ENCODE measurements around the gene ZCCHC14.

Gene ZCCHC14

DNA sequence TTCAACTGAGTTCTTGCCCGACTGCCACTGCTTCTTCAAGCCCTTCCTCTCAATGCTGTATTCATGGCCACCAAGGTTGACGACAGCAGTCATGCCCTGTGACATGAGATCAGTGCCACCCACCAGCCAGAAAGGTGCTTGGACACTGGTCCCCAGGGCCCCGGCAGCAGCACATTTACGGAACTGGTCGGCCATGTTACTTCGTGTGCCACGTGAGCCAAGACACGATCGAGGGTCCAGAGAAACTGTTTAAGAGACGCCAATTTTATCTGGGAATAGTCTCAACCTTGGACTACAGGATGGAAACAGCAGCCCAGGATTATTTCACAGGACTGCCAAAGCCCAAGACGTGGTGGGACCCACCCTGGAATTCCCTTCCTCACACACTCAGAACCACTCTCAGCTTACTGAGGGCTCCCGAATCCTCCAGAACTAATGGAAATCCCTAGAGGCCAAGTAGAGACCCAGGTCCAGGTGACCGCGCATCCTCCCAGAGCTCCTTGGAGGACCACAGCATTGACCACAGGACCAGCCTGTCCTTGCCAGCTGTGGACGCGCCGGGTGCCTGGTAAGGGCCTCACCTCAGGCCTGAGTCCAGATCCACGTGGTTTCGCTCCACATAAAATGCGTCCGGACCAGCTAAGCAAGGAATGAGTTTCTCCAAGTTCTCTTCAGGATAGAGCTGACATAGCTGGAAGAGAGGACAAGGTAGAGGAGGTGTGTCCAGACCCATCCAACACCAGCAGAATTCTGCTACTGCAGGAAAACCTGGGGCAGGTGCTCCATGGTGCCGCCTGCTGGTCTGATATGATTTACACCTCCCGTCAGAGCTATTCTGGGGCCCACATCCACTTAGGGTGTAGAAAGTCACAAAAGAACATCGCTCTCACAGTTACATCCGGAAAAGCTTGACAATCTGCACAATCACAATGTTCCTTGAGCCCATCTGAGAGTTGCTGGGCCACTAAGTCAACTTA lies 72.5 kb downstream of the ZCCHC14 start:
- Histone ChIP-seq H3K4me3 (no peak overlapping the region), H3K27ac (no peak overlapping the region)

DNA sequence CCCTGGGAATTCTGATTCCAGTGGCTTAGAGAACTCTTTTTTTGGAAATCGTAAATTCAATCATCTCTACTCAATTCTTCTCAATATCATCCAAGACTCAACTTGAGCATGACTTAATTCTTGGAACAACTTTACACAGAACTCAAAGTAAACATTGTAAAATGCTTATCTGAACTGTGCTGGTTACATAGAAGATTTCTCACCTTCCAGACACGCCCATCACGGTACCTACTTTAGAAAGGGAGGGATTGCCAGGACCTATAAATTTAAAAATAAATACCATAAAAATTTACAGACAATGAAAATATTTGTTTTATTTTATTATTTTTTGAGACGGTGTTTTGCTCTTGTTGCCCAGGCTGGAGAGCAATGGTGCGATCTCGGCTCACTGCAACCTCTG lies 74.2 kb downstream of the ZCCHC14 start:
- H3K4me3 ChIP-seq = no peak overlapping the region

DNA sequence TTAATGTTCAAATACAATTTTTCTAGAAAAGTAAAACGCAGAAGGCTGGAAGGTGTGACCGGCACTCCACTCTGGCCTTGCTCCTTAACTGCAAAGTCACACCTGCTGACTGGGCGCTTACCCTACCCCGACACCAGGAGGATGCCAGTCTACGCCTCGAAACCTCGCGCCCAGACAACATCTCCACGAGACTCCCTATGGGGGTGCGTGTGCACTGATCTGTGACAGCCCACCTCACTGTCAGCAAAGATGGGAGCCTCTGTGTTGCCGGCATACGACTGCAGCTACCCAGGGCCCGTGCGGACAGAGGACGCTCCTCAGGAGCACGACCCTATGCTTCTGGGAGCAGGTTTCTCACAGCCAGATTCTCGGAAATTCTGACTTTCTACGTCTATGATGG lies 74.6 kb downstream of the ZCCHC14 start:
- Histone ChIP-seq H3K27ac (no peak overlapping the region), H3K4me3 (no peak overlapping the region)

More for the DNA sequence above, 74.2 kb downstream of the ZCCHC14 start:
- H3K27ac ChIP-seq = no peak overlapping the region

- Histone ChIP-seq H3K27ac (no peak overlapping the region), H3K4me3 (no peak overlapping the region)
These were observed 75.3 kb downstream of the ZCCHC14 start for GRCh38 chr16:87417528-87417910.

- no peak overlapping the region for H3K4me3 ChIP-seq
- H3K27ac ChIP-seq = no peak overlapping the region
These were observed 75.8 kb downstream of the ZCCHC14 start for GRCh38 chr16:87416826-87417527.

DNA sequence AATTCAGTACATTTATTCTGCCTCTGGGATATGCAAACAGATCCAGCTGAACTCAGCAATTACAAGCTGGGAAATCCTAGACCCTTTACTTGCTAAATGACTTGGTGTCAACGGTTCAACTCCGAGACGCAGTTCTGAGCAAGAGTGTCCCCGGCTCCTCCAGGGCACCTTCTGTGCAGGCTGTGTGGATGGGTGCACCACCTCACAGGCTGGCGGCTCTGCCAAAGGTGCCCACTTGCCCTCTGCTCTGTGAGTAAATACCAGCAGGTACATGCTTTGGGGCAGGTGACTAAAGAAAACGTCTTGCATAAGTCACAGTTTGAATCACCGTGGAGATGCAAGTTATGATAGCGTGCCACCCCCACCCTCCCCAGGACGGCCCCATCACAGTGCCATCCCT lies 77.4 kb downstream of the ZCCHC14 start:
- H3K4me3 ChIP-seq = no peak overlapping the region
- no peak overlapping the region for H3K27ac ChIP-seq

- Histone ChIP-seq H3K4me3 (no peak overlapping the region), H3K27ac (no peak overlapping the region)
These were observed 78.6 kb downstream of the ZCCHC14 start for GRCh38 chr16:87414251-87414680.

DNA sequence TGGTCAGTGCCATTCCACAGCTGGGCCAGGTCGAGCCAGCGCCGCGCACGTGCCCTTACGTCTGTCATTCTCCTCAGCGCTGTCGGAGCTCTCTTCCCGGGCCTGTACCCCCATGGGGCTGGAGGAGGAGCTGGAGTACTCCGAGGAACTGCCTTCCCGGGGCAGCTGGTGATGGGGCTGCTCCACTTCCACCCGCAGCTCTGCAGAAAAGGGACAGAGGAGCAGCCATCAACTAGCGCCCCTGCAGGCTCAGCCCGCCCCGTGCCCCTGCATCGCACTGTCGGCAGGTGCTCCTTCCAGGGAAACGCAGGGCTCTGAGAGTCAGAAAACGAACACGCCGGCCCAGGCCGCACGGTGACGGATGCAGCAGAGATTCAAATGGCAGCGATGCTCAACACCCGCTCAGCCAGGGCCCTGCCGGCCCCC lies 79.8 kb downstream of the ZCCHC14 start:
- no peak overlapping the region for H3K27ac ChIP-seq
- H3K4me3 ChIP-seq = no peak overlapping the region

- Histone ChIP-seq H3K27ac (no peak overlapping the region), H3K4me3 (no peak overlapping the region)
These were observed 80.3 kb downstream of the ZCCHC14 start for GRCh38 chr16:87412371-87412995.

GRCh38 chr16:87411375-87412271 lies 81.2 kb downstream of the ZCCHC14 start:
- Histone ChIP-seq H3K4me3 (no peak overlapping the region), H3K27ac (no peak overlapping the region)

- no peak overlapping the region for H3K27ac ChIP-seq
- H3K4me3 ChIP-seq = no peak overlapping the region
These were observed 81.9 kb downstream of the ZCCHC14 start for GRCh38 chr16:87410968-87411367.

GRCh38 chr16:87410530-87410929 lies 82.3 kb downstream of the ZCCHC14 start:
- Histone ChIP-seq H3K4me3 (no peak overlapping the region), H3K27ac (no peak overlapping the region)

DNA sequence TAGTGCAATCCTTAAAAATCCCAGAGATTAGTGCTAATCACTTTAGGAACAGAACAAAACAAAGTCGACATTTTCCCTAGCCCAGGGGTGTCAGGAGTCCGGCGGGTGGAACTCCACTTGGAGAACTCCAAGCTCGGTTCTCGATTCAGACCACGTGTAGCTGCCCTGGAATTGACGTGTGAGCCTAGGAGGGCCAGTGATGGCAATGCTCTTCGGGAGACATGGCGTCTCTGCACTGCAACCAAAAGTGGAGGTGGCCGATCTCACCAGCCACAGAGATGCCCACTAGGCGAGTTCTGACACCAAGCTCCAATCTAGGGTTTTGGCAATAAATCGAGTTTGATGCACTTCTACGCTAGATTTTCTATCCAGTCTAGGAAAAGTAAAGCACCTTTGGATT lies 83.0 kb downstream of the ZCCHC14 start:
- no peak overlapping the region for H3K27ac ChIP-seq

GRCh38 chr16:87409153-87409552 lies 83.7 kb downstream of the ZCCHC14 start:
- Histone ChIP-seq H3K27ac (no peak overlapping the region), H3K4me3 (no peak overlapping the region)

More for the DNA sequence above, 83.0 kb downstream of the ZCCHC14 start:
- H3K4me3 ChIP-seq = no peak overlapping the region

DNA sequence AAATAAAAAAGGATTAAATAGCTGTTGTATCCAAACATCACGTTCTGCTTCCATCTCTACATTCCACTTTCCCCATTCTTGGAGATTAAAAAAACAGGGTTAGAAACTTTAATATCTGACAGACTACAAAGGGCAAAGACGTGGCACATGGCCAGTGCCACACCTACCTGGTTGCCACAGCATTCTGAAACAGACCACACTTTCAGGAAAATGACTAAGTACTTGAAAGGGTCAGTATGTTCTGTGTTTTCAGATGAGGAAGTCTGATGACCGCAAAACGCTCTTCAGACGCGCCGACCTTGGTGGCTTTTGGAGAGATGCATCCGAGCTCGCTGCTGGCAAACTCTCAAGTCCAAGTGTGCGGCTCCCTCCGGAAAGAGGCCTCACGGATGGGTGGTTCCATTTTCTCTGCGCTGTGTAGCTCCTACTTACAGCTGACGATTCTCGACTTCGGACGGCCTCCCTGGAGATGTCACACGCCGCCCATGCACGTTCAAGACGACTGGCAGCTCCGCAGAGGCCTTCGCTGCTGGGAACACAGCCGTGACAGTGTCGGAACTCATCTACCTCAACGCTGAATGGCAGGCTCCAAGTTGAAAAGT lies 85.2 kb downstream of the ZCCHC14 start:
- peak overlapping the region in 3 of 21 experiments; percentile 50 to 62 (median 59) for H3K27ac ChIP-seq

DNA sequence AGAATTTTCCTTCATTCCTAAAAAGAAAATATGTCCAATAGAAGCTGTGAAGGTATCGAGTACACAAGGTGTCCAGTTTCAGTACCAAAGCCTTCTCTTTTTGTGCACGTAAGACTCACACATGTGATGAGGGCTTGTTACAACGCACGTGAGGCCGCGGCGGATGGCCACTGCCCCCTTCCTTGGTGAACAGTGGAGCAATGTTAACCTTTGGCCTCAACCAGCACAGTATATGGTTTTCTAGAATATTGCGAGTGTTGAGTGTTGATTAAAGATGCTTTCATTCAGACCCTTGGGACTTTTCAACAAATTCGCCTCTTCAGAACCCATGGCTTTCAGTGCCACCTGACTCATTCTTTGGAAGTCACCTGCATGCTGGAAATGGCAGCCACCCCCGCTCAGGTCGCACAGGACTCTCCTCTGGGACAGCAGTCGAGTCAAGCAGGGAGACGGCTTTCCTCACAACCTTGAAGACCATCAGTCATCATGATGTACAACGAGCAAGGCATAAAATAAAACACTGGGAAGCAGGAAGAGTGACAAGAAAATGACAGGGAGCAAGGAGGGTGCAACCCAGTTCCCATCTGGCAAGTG lies 86.2 kb downstream of the ZCCHC14 start:
- H3K27ac ChIP-seq = peak overlapping the region in 4 of 21 experiments; percentile 25 to 62 (median 54)
- H3K4me3 ChIP-seq = no peak overlapping the region

More for the DNA sequence above, 85.2 kb downstream of the ZCCHC14 start:
- H3K4me3 ChIP-seq = no peak overlapping the region

GRCh38 chr16:87404764-87405625 lies 87.8 kb downstream of the ZCCHC14 start:
- H3K4me3 ChIP-seq = no peak overlapping the region
- H3K27ac ChIP-seq = no peak overlapping the region
